ENCODE measurements around the gene NOVA1. TPM values are rescaled to one million over a fixed set of nuclear protein-coding genes. Genes with fewer than 3 reads are reported as not detected.

Gene NOVA1
- polyA plus RNA-seq, 2 of the 4 experiments (the other 2 are of a cell fraction), result 5.1 to 9.8 TPM

DNA sequence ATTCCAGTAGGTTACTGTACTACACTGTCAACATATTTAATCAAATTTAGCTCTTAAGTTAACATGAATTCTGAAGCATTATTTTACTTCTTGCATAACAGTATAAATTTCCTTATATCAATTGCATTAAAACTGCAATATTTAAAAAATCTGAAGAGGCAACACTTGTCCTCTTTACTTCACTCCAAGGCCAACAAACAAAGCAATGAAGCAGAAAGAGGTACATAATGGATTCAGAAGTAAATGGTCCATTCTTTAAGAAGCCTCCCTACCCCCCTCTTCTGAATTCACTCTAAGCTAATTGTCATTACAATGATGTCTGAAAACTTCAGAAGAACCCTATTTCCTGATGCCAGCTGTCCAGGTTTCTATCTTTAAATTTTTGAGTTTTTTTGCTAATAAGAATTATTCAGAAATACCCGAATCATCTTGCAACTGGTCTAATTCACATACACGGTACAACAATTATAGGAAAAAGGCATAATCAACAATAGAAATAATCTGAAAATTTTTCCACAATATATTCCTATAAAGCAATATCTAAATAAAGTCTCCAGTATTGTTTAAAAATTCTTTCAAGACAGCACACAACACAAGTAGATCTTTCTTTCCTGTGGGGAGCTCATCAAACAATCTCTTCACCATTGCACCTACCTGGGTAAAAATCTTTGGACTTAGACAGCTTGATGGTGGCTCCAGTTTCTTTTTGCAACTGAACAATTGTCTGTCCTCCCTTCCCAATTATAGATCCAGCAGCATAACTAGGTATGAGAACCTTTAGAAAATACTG is 2.9 kb downstream of the NOVA1 start (continued):
- TF ChIP-seq RAD21 (conservative IDR thresholded peaks at IDR 0.05 in 1 of 2, IDR thresholded peaks at IDR 0.05 in 1 of 2), result no peak
- no peak for TF ChIP-seq CEBPB (IDR thresholded peaks at IDR 0.05)
- no peak for TF ChIP-seq EP300 (IDR thresholded peaks at IDR 0.05)
- TF ChIP-seq JUNB (IDR thresholded peaks at IDR 0.05), result no peak
- TF ChIP-seq FOSL2 (IDR thresholded peaks at IDR 0.05), result no peak
- no peak for TF ChIP-seq FOSL2 (CRISPR knock-in tag; IDR thresholded peaks at IDR 0.05)
- TF ChIP-seq, protein P1, sequence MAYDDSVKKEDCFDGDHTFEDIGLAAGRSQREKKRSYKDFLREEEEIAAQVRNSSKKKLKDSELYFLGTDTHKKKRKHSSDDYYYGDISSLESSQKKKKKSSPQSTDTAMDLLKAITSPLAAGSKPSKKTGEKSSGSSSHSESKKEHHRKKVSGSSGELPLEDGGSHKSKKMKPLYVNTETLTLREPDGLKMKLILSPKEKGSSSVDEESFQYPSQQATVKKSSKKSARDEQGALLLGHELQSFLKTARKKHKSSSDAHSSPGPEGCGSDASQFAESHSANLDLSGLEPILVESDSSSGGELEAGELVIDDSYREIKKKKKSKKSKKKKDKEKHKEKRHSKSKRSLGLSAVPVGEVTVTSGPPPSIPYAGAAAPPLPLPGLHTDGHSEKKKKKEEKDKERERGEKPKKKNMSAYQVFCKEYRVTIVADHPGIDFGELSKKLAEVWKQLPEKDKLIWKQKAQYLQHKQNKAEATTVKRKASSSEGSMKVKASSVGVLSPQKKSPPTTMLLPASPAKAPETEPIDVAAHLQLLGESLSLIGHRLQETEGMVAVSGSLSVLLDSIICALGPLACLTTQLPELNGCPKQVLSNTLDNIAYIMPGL (CRISPR knock-in tag; IDR thresholded peaks at IDR 0.05; ENCODE audit: borderline replicate concordance), result no peak
- no peak for TF ChIP-seq HES2 (IDR thresholded peaks at IDR 0.05)
- TF ChIP-seq HOXA7 (CRISPR knock-in tag; IDR thresholded peaks at IDR 0.05), result no peak
- TF ChIP-seq ZFP36 (IDR thresholded peaks at IDR 0.05; ENCODE audit: borderline replicate concordance, partially characterized antibody), result no peak

- FAIRE-seq (peak; percentile 74), ATAC-seq (no peak), DNase-seq (ENCODE audit: low read depth in 1 of 2, low spot score in 1 of 2) (no peak)
- TF ChIP-seq RARB (CRISPR knock-in tag; IDR thresholded peaks at IDR 0.05) (no peak), RFX5 (IDR thresholded peaks at IDR 0.05) (no peak), FOXS1 (CRISPR knock-in tag; IDR thresholded peaks at IDR 0.05) (no peak), JUNB (IDR thresholded peaks at IDR 0.05) (no peak), HOXA7 (CRISPR knock-in tag; IDR thresholded peaks at IDR 0.05) (no peak), EP300 (IDR thresholded peaks at IDR 0.05) (no peak), ELK1 (IDR thresholded peaks at IDR 0.05; ENCODE audit: low read depth, low read length) (no peak), ZNF302 (CRISPR knock-in tag; IDR thresholded peaks at IDR 0.05) (no peak), PBX3 (IDR thresholded peaks at IDR 0.05) (no peak), HOXB13 (CRISPR knock-in tag; IDR thresholded peaks at IDR 0.05; ENCODE audit: low read depth) (no peak), E2F6 (IDR thresholded peaks at IDR 0.05; ENCODE audit: borderline replicate concordance, low read depth) (no peak), KDM1A (IDR thresholded peaks at IDR 0.05; ENCODE audit: low read depth) (no peak), EHF (CRISPR knock-in tag; IDR thresholded peaks at IDR 0.05) (no peak), CHD4 (IDR thresholded peaks at IDR 0.05; ENCODE audit: borderline replicate concordance) (no peak)
- TF ChIP-seq, protein P2, sequence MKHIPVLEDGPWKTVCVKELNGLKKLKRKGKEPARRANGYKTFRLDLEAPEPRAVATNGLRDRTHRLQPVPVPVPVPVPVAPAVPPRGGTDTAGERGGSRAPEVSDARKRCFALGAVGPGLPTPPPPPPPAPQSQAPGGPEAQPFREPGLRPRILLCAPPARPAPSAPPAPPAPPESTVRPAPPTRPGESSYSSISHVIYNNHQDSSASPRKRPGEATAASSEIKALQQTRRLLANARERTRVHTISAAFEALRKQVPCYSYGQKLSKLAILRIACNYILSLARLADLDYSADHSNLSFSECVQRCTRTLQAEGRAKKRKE (CRISPR knock-in tag; IDR thresholded peaks at IDR 0.05; ENCODE audit: low read depth), result no peak
- H3K4me1 ChIP-seq, result peaks cover 12% of the 10 kb centered on the region; the same call in 2 of the 3 replicates
- 54% methylated on average over 2 of the region's 2 CpGs for WGBS (ENCODE audit: missing lambda C conversion rate)
- no peak overlapping the region for H3K4me3 ChIP-seq
- CTCF ChIA-PET, result no interaction called here
- no peaks in the 10 kb centered on the region for H3K9me3 ChIP-seq
- POLR2A ChIA-PET, result no interaction called here
- no peak overlapping the region for H3K4me2 ChIP-seq
- no peak overlapping the region for H3K27ac ChIP-seq
Observed at GRCh38 chr14:26594148-26594547, 3.7 kb downstream of the NOVA1 start.
